Glomerular visceral epithelial cell (primary cell): ENCODE measurements around the gene CHMP1A.
"Not testable (repeated sequence)": the region's sequence is repeated elsewhere in the genome, so short reads cannot be mapped to it uniquely, and the experiment has no call there.

Experiments used
- DNase-seq: peaks from one replicate; pipeline ENCODE4 v3.0.0-alpha.2; 2016; ENCODE audit errors: extremely low spot score

Gene CHMP1A

GRCh38 chr16:89658221-89658879 lies 842 bp upstream of the CHMP1A start:
- DNase-seq, result peak; percentile 24

- DNase-seq, result no peak
Measured at GRCh38 chr16:89656435-89657121, 930 bp downstream of the CHMP1A start.

- no peak for DNase-seq
Measured at GRCh38 chr16:89655062-89655643, 2.4 kb downstream of the CHMP1A start.

- DNase-seq, result no peak
Measured at GRCh38 chr16:89653656-89654295, 3.7 kb downstream of the CHMP1A start.

- no peak for DNase-seq
Measured at GRCh38 chr16:89651584-89651983, 5.9 kb downstream of the CHMP1A start.

GRCh38 chr16:89646906-89647305 lies 10.6 kb downstream of the CHMP1A start:
- no peak for DNase-seq

- DNase-seq, result no peak
Measured at GRCh38 chr16:89646270-89646669, 11.2 kb downstream of the CHMP1A start.

- no peak for DNase-seq
Measured at GRCh38 chr16:89645122-89645521, 12.4 kb downstream of the CHMP1A start.

- DNase-seq, result no peak
Measured at GRCh38 chr16:89643769-89644300, 13.7 kb downstream of the CHMP1A start.

- DNase-seq, result no peak
Measured at GRCh38 chr16:89642574-89642973, 14.9 kb downstream of the CHMP1A start.

- no peak for DNase-seq
Measured at GRCh38 chr16:89641458-89642119, 15.9 kb downstream of the CHMP1A start.

- no peak for DNase-seq
Measured at GRCh38 chr16:89639385-89639784, 18.1 kb downstream of the CHMP1A start.

- no peak for DNase-seq
Measured at GRCh38 chr16:89638455-89638854, 19.1 kb downstream of the CHMP1A start.

GRCh38 chr16:89637379-89637778 lies 20.1 kb downstream of the CHMP1A start:
- DNase-seq, result no peak

GRCh38 chr16:89636663-89637062 lies 20.8 kb downstream of the CHMP1A start:
- DNase-seq, result no peak

- DNase-seq, result not testable (repeated sequence)
Measured at GRCh38 chr16:89634463-89635385, 22.8 kb downstream of the CHMP1A start.

- peak; percentile 93 for DNase-seq
Measured at GRCh38 chr16:89633064-89633631, 24.4 kb downstream of the CHMP1A start.

- DNase-seq, result no peak
Measured at GRCh38 chr16:89629827-89630610, 27.5 kb downstream of the CHMP1A start.
